Glomerular visceral epithelial cell (primary cell): Measurements from ENCODE around the gene CEP72.

ENCODE experiments used
- DNase-seq: peaks from one replicate; pipeline ENCODE4 v3.0.0-alpha.2; 2016; ENCODE audit errors: extremely low spot score

CEP72 gene

DNA sequence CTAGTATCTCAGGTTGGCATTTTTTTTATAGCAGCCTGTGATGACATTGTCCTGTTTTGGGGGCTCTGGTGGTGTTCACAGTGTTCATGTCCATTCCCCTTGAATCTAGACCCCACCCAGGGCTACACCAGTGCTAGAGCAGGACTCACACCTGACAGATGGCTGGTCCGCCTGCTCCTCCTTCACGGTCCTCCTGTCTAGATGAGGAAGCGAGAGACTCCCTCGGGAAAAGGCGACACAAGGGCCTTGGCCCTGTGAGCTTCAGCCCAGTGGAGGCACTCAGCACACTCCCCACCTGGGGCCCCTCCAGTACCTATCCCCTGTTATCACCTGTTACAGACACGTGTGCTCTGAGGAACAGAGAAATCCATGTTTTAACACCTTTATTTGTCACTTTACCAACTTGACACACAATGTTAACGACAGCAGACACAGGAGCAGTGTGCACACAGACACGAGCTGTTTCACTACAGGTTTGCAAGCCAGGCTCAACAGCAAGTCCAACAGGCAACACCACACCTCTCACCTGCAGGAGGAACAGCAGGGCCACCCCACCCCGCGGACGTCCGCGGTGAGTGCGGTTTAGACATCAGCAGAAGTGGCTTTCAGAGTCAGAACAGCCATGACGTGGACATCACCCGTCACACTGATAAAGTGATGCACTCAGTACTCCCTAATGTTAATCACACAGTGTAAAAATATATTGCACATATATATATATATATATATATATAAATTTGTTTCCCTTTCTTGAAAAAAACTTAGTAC is 47.5 kb downstream of the CEP72 start:
- no peak for DNase-seq

- DNase-seq, result no peak
Measured at GRCh38 chr5:660491-661030, 48.4 kb downstream of the CEP72 start.

DNA sequence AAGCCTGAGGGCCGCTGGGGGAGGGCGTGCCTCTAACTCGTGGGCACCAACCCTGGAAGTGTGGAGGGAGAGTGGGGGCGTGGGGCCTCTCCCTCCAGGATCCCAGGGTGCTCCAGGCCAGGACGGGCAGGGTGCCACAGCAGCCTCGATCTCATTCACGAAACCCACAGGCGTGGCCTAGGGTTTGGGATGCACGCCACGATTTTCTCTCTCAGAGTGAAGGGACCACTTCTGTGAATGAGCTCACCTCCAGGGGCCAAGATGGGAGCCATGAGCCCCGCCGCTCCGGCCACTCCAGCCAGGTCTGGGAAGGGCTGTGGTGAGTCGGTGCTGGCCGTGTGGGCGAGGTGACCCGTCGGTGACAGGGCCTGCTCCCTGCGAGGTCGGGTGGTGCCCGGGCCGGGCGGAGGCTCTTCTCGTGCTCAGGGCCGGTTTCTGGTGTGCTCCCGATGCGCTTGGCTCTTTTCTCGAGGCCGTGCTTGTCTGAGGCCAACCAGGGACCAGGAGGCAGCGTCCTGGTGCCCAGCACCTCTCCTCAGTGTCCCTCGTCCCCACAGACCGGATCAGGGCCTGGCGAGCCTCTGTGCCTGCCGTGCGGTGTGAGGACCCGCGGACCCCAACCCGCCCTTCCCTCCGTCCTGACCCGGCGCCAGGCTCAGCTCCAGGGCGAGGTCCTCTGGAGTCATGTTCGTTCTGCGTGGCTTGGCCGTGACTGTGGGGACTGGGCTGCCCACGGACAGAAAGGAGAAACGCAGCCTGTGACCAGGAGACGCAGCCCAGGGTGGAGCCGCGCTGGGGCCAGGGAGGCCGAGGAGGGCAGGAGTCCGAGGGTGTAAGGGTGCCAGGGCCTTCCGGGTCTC is 50.0 kb downstream of the CEP72 start:
- no peak for DNase-seq

DNA sequence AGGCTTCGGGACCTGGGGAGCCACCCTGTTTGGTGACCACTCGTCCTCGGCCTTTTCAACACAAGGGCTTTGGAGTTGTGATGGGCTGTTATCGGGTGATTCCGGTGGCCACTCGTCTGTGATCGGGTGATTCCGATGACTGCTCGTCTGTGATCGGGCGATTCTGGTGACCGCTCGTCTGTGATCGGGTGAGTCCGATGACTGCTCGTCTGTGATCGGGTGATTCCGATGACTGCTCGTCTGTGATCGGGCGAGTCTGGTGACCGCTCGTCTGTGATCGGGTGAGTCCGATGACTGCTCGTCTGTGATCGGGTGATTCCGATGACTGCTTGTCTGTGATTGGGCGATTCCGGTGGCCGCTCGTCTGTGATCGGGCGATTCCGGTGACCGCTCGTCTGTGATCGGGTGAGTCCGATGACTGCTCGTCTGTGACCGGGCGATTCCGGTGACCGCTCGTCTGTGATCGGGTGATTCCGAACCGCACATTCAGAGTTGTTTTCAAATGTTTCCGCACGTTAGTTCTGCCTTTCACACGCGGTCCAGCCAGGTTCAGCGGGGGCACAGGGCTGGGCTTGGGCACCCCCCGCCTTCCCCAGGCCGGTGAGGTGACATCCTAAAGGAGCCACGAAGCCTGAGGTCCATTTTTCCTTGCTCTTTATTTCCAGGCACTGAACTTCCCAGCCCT is 50.8 kb downstream of the CEP72 start:
- DNase-seq, result no peak

GRCh38 chr5:663436-664342 is 51.5 kb downstream of the CEP72 start:
- no peak for DNase-seq

- DNase-seq, result no peak
Measured at GRCh38 chr5:664343-664993, 52.3 kb downstream of the CEP72 start.

DNA sequence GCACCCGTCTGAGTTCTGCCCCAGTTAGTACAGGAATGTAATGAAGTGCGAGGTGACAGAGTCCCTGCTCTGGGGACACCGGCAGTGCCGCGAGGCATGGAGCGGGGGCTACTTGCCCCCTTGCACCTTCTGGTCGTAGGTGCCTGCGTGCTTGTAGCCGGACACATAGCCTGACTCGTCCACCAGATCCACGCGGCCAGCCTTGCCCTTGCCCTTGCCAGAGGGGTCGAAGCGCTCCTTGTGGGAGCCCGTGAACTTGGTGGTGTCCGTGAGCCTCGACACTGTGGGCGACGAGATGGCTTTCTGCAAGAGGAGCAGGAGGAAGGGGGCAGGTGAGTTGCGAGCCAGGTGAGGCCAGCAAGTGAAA is 52.8 kb downstream of the CEP72 start:
- no peak for DNase-seq

DNA sequence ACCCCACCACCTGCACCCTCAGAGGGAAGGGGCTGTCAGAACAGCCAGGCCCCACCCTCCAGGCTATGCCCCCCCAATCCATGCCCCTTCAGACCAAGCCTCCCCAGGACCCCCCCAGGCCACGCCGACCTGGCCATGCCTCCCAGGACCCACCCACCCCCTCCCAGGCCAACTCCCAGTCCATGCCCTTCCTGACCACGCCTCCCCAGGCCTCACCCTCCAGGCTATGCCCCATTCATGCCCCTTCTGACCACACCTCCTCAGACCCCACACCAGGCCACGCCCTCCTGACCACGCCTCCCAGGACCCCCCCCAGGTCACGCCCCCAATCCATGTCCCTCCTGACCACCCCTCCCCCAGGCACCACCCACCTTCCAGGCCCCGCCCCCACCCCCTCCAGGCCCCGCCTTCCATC is 53.4 kb downstream of the CEP72 start:
- no peak for DNase-seq

- no peak for DNase-seq
Measured at GRCh38 chr5:665956-666711, 54.0 kb downstream of the CEP72 start.

- DNase-seq, result no peak
Measured at GRCh38 chr5:666816-667498, 54.8 kb downstream of the CEP72 start.

- no peak for DNase-seq
Measured at GRCh38 chr5:668283-668995, 56.3 kb downstream of the CEP72 start.

DNA sequence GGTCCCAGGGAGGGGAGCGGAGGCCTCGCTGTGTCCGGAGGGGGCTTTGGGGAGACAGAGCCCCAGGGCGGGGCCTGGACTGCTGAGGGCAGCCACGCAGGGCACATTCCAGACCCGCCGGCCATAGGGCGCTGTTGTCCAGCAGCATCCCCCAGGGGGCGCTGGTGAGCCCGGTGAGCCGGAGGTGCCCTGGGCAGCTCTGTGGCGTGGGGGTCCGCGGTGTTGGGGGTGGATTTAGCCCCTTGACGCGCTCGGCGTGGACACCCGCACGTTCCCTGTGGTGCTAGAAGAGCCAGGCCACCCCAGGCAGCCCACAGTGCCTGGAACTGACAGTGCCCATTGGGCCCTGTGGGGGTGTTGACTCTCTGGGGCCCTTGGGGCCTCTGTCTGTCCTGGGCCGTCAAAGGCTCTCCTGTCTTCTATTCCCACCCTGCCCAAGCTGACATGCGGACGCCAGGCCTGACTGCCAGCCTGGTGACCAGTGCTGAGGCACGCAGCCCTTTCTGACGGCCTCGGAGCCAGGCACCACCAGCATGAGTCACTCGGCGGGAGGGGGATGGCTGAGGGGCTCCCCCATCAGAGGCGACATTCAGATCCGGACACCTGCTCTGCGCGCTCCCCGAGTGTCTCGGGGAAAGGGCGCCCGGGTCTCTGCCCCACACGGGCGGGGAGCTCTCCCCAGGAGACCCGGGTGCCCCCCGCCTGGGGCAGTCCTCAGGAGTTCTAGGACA is 57.1 kb downstream of the CEP72 start:
- DNase-seq, result no peak

GRCh38 chr5:669842-670395 is 57.8 kb downstream of the CEP72 start:
- DNase-seq, result no peak

GRCh38 chr5:670396-671270 is 58.5 kb downstream of the CEP72 start:
- no peak for DNase-seq

- peak; percentile 68 for DNase-seq
Measured at GRCh38 chr5:671459-672328, 59.6 kb downstream of the CEP72 start.
